NCI-H345 (cell line): Measurements from ENCODE around the gene HOXA5.

ENCODE experiments used
- DNase-seq: peaks from one replicate; lab custom pipeline; 2025; lab: John Stamatoyannopoulos, UW

HOXA5 gene

DNA sequence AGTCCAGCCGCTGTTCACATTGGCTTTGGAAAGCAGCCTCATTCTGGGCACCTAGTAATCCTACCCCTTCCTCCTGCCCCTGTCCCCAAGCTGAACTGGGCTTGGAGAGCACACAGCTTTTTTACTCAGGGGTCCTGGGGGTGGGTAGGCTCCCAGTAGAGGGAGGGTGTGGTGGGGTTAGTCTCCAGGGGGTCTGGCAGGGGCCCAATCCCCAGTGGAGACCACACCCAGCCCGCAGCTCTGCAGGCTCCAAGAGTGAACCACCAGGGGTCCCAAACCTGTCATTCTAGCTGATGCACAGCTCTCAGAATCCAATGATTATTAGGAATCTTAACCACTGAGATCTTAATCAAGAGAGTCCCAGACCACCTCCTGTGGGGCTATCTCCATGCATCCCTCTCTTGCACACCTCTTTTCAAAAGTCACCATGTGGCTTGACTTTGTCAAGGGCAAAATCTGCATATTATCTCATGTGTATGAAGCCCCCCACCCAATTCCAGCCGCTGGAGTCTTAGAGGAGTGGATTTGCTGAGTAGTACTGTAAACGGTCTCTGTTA is 38.9 kb upstream of the HOXA5 start:
- no peak for DNase-seq

DNA sequence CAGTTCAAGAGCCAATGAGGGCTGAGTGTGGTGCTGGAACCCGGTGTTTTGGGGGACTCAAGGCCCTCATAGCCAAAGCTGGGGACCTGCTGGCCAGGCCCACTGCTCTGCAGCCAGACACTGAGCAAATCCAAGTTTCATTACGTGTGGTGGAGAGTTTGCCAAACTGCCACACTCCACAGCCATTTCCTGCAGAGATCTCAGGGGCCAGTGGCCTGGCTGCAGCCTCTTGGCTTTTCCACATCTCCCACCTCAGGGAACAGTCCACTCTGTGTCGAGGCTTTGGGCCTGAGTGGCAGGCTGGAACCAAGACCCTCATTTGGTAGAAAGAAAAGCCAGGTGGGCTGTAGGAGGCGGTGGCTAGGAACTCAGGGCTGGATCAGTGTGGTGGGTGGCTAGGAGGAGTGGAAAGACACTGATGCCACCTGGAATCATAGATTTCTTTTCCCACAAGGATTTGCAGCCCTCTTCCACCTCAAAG is 38.4 kb upstream of the HOXA5 start:
- no peak for DNase-seq

DNA sequence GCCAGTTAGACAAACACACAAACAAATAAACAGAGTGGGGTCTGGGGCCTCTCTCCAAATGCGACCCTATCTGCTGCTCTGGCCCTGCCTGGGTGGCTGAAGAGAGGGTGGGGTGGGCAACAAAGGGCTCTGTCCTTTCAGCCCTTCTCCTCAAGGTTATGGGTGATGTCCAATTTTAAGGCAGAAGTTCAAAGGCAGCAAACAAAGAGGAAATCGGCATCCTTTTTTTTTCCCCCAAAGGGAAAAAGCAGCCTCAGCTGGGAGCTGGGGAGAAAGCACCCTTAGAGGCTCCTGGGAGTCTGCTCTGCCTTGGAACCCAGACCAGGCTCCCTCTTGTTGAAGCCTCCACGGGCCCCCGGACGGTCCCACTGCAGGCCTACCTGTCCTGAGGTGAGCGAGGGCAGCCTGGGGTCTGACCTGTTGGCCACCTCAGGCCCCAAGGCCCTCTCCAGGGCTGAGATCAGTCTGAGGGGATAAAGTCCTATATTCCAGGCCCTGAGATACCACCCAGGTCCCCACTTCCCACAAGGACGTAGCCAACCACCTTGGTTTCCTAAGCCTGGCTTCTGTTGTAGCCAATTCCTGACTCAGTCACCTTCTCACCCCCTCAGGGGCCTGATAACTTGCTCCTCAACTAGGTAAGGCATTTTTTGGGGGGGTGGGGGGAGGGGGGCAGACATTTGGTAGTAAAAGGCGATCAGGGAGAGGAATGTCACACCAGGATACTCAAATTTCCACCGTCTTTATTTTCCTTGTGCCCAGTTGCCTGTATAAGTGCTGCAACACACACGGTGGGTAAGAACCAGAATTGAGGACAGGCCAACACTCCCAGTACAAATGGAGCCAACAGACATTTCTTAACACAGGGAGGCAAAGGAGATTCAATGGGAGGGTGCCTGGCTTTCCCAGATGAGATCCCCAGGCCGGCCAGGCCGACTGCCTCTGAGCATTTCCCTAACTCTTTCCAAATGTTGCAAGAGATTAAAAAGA is 37.2 kb upstream of the HOXA5 start:
- DNase-seq: no peak

DNA sequence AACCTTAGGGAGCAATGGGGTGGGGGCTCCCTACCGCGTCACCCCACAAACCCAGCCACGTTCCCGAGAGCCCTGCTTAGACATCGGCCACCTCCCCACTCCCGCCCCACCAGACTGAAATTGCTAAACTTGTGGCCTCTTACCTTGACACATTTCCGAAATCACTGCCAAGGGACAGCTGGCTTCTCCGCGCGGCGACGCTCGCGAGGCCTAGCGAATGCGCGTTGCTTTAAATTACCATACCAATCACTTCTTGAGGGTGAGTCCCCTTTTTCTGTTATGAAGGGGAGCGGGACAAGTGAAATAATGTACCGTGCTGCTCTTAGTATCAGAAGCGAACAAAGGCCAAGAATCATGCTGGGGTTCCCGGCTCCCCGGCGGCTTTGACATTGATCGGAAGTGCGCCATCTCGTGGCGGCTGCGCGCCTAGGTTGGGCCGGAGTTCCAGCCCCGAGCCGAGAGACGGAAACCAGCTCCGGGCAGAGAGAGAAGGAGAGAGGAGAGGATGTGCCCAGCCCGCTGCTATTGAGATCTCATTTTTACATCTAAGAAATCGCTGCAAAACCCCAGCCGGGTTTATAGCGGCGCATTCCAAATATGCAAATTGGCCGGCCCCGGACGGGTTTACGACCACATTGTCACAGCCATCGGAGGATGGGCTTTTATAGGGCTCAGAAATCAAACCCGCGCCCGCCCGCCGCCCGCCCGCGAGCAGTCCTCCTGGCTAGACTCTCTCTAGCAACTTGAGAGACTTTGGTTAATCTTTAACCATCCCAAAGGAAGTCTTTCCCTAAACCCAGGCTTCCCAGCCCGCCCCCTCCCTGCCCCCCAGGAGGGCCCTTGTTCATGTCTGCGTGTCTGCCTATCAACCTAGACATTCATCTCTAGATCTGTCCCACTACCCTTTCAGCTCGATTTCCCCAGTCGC is 36.3 kb upstream of the HOXA5 start:
- no peak for DNase-seq

DNA sequence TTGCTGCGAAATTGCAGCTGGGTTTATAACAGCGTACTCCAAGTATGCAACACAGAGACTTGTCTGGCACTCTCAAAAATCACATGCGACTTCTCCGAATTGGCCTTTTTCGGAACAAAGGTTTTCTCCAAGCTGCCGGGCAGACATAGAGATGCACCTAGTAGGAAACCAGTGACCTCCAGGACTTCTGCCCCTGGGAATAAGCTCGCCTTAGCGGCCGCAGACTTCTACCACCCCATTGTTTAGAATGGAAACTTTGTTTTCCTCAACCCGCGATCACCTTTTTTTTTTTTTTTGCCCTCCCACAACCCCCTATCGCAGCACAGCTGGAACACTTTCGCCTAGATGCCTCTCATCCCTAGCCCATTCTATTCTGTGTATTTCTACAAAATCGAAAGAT is 35.5 kb upstream of the HOXA5 start:
- no peak for DNase-seq

DNA sequence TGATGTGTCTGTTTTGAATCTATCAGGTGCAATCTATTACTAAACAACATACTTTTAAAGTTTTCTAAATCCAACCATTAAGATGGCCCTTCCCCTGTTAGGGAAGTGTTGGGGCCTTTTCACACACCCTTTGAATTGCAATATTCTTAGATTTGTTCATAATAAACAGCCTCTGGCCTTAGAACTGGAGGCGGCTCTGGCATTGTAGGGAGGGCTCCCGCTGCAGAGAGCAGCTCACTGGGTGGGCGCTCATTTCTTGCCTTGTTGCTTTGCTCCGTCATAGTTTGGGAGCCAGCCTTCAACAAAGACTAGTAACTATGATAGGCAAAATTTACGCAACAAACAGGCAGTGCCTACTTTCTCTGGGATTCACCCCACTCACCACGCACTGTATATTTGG is 34.9 kb upstream of the HOXA5 start:
- DNase-seq: no peak

DNA sequence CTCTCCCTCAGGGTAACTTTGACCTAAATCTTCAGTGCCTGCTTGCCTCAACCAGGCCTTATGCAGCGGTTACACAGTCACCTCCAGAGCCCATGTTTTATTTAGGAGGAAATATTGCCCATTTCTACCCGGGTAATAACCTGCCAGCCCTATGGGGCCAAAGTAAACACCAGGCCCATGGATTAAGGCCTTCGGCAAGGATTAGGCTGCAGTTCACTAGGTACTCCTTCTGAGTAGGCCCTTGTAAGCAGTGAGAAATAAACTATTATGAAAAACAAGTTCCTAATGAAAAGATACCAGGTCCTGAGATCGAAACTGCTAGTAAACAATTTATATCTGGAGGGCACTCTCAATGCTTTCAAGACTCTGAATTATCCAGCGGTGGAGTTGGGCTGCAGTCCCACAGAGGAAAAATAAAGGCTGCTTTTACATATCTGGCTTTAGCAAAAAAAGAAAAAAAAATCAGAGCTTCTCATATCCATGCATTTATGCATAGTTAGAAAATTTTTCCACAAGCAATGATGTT is 34.4 kb upstream of the HOXA5 start:
- no peak for DNase-seq

DNA sequence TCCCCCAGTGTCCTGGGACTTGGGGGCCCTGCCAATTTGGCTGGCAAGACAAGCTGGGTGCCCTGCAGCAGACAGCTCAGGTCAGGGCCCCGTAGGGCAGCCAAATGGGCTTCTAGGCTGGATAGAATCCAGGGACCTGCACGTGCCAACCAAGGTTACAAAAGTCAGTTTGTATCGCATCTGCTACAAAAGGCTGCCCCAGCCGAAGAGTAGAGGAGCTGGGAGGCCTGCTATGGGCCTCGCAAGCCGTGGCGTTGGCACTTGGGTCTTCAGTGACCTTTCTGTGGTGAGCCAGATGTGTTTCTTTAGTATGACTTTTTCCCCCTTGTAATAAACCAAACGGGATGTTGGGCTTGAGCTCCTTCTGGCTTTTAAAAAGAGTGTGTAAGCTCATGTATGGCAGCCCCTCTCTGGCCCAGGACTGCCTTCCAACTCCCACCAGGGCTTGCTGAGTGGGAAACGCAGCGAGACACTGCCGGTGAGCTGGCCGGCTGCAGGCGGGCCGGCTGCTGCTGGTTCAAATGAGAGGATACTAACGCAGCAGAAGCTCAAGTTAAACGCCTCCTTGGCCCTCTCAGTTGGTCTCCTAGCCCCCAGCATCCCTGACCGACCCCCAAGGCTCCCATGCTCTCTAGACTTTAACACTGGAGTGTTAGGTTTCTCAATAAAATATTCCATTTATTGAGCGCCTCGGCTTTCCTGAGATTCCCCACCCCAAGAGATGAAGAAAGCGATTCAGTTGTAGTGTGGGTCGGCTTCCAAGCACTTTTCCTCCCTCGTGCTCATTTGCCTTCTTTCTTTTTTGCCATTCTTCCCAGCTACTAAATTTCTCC is 33.7 kb upstream of the HOXA5 start:
- no peak for DNase-seq

DNA sequence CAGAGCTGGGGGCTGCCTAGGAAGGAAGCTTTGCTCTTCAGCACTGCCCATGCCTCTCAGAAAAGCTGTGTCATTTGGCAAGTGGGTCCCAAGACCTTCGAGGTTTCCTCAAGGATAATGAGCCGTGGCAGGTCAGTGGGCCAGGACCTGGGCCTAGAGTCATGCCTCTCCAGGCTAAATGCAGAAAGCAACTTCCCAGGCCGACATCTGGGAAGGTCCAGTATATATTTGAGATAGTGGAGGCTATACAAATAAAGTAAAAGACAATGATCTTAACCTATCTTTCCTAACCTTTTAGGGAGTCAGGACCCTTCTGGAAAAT is 33.0 kb upstream of the HOXA5 start:
- DNase-seq: no peak

DNA sequence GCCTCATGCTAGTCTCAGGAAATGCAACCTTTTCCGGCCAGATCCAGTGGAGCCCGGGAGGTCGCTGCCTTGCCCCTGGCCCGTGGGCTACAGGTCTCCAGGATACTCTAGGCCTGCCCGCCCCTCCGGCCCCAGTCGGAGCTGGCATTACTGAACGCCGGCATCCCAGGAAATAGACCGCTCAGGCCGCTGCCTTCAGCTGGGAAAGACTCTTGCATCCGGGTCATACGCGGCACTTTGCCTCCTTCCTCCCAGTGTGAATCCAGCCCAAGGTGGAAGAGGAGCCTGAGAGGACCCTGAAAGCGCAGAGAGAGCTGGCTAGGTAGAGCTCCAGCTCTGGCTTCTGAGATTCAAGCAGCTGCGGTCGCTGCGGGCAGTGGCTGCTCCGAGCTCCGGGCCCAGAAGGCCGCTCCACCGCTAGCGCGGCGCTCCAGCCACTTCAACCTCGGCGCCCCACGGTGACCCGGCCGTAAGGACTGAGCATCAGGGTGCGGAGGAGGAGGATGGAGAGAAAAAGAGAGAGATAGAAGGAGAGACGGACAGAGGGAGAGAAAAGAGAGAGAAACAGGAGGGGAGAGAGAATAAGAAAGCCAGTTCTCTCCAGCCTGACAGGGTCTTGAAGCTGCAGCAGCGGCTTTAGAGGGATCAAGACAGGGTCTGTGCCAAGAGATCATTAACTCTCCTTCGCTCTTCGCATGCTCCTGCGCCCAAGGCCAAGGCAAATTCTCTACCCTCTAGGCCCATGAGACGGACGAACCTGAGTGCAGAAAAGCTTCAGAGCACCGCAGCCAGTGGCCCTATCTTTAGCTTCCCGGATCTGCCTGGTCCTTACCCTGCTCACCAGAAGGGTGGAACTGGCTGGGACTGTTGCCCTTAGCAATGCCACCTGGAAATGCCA is 32.4 kb upstream of the HOXA5 start:
- no peak for DNase-seq

DNA sequence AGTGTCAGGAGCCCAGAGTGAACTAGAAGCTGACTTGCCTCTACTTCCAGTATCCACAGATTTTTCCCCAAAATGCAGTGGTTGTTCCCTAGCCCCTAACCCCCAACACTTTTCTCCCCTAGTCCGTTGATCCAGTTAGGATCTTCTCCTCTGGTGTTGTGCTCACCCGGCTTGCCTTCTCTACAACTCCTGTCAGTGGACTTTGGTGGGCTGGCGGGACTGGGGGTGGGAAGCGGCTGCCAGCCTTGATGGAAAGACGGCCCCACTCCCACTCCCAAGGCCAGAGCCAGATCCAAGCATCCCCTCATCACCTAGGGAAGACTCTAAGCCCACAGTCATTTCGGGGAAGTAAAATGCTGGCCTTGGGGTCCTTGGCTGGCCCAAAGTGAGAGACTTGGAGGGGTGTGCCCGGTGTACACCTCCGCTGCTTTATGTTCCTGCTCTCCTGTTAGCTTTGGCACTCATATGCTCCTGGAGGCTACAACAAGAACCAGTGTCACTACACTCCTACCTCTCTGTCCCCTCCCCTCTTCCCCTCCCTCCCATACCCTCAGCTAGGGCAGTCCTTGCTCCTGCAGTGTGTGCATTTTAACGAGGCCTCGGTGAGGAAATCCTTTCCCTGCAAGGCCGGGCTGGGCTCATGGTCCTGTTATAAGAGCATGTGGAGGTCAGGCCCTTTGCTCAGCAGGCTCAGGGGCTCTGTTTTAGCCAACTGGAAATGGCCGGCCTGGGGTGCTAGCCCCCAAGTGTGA is 31.6 kb upstream of the HOXA5 start:
- DNase-seq: no peak

DNA sequence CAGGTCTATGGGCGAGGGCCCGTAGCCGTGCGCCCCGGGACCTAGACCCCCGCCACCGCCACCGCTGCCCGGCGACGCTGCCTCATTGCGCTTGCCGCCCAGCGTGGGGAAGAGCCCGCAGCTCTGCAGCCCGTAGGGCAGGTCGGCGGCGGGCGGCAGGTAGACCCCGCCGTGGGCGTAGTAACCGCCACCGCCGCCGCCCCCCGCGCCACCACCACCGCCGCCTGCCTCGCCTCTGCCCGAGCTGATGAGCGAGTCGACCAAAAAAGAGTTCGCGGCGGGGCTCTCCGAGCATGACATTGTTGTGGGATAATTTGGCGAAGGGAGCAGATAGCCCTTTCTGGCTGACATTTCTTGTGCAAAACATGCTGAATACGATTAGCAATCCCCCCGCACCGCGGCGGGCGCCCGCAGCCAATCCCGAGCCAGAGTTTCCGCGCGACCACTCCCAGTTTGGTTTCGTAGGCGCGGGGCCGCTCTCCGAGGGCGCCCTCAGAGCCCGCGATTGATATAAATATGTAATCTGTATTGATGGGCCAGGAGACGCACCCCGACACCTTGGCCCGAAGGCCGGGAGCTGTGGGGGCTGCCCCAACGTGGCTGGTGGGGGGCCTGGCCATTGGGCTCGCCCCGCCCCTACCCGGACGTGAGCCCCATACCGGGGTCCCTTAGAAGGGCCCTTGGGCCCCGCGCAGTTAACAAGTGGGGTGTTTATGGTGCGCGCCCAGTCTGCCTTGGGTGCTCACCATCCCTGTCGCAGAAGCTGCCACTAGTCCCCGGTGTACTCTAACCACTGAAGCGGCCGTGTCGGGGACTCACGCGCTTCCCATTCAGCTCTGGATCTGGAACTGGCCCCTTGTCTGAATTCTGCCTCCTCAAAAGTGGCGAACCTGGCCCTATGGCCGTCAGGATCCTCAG is 30.7 kb upstream of the HOXA5 start, which contains the start of gene HOXA10:
Gene HOXA10 (minus strand): TSS at position 365 of the 918 bp plus-strand sequence. CDS start 14 bp downstream, at position 351.
- peak; percentile 29 for DNase-seq

DNA sequence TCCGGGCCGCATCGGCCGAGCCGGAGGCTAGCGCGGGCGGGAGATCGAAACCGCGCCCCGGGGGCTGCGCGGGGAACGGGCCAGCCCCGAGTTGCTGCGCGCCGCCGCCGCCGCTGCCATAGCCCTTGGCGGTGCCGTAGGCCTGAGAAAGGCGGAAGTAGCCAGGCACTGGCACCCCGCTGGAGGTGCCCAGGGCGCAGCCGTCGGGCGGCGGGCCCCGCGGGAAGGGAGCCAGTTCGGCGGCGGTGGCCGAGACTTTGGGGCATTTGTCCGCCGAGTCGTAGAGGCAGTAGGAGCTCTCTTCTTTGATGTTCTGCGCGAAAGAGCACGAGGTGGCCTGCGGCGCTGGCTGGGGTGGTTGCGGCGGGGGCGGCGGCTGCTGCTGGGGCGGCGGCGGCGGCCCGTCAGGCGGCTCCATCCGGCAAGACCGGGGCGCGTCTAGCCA is 30.1 kb upstream of the HOXA5 start:
- peak; percentile 50 for DNase-seq

DNA sequence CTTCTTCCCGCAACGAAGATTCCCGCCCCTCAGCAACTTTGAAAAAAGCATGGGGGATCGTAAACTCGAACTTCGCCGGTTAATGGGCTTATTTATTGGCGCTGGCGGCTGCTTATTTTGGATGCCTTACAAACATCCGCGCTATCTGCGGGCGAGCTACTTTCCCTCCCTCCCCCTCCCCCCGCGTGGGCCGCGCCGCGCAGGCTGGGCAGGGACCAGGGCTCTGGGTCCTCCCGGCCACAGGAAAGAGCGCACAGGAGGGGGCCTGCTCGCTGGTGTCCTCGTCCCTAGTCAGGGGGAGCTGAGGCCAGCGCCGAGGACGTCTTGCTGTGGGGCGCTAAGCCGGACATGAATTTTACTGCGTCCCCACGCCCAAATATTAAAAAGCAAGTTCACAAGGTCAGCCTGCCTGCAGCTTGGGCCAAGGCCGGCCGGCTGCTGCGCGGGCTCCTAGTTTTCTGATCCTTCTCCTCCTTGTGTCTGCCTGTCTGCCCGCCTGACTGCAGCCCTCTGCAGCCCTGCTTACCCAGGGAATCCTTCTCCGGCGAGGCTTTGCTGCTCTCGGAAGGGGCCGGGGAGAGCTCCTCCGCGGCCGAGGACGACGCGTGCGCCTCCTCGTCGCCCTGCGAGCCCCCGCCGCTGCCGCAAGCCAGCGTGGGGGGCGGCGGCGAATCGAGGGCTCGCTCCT is 29.5 kb upstream of the HOXA5 start:
- peak; percentile 29 for DNase-seq

DNA sequence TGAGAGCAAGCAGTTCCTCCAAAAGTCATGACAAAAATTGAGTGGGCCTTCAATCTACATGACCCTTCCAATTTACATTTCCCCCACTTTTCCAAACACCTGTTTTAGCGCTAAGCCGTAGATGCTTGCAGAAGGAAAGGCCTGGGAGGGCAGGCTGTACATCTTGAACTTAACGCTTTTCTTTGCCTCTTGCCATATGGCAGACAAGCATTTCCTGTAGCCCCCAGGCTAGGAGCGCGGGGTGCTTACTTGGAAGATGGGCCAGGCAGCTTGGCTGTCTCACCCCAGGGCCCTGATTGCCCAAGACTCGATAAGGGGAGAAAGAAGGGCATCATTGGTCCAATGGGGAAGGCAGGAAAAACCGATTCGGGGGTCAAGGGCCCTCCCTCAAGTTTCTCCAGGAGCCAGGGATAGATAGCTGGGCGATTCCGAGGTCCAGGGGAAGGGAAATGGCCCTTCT is 28.9 kb upstream of the HOXA5 start:
- DNase-seq: no peak

DNA sequence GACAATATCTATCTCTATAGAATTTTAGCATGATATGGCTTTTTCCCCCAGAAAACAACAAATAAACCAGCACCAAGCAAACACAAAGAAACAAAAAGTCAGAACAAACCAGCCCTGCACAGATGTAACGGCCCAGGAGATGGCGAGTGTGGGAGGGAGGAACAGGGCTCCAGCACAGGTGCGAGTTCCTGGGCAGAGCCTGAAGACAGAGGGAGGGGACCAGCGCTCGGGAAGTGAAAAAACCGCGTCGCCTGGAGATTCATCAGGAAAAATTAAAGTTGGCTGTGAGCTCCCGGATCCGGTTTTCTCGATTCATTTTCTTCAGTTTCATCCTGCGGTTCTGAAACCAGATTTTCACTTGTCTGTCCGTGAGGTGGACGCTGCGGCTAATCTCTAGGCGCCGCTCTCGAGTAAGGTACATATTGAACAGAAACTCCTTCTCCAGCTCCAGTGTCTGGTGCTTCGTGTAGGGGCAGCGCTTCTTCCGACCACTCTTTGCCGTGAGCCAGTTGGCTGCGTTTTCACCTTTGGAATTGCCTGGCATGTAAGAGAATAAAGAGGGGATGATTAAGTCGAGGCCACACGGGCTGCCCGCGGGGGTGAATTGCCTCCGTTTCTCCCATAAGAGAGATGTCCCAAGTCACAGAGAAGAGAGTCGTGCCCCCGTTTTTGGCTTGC is 28.3 kb upstream of the HOXA5 start:
- no peak for DNase-seq

DNA sequence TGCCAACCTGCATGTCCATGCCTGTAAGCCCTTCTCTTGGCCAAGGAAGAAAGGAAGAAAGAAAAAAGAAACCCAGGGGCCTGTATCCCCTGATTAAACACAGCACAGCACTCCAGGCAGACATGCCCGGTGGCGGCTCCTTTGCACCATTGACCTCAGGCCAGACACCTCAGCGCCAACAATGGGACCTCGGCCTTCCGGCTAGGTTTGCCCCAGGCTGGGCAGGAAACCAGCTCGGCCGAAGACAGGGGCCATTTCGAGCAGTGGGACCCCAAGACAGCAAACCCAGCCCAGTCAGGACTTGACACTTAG is 27.8 kb upstream of the HOXA5 start:
- DNase-seq: no peak
